Measurements from ENCODE around the gene TCL1B. TPM values are rescaled to one million over a fixed set of nuclear protein-coding genes. Genes with fewer than 3 reads are reported as not detected.
A peak's percentile ranks its signal among the peaks of the same experiment; 100 is the strongest.

Gene TCL1B
- total RNA-seq, 1 donor from 2014 or later = not detected

DNA sequence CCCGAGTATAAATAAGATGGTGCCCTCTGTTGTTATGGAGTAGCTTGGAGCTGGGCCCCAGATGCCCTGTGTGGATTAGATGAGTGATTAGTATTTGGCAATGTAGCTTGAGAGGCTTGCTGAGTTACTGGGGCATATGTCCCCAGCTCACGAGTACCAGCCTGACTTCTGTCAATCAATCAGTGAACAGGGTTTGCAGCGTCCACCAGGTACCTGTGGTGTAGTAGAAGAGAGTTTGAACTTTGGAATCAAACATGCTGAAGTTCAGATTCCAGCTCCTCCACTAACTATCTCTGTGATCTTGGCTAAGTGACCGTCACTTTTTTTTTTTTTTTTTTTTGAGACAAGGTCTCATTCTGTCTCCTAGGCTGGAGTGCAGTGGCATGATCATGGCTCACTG is 11.6 kb upstream of the TCL1B start:
- TF ChIP-seq, protein P1, sequence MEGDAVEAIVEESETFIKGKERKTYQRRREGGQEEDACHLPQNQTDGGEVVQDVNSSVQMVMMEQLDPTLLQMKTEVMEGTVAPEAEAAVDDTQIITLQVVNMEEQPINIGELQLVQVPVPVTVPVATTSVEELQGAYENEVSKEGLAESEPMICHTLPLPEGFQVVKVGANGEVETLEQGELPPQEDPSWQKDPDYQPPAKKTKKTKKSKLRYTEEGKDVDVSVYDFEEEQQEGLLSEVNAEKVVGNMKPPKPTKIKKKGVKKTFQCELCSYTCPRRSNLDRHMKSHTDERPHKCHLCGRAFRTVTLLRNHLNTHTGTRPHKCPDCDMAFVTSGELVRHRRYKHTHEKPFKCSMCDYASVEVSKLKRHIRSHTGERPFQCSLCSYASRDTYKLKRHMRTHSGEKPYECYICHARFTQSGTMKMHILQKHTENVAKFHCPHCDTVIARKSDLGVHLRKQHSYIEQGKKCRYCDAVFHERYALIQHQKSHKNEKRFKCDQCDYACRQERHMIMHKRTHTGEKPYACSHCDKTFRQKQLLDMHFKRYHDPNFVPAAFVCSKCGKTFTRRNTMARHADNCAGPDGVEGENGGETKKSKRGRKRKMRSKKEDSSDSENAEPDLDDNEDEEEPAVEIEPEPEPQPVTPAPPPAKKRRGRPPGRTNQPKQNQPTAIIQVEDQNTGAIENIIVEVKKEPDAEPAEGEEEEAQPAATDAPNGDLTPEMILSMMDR (IDR thresholded peaks at IDR 0.05; ENCODE audit: insufficient read depth, low read length, severe bottlenecking) = no peak
- Histone ChIP-seq H3K4me3 (ENCODE audit: low read depth, low read length) (no peak overlapping the region), H3K36me3 (ENCODE audit: control insufficient read depth, insufficient read depth, low read length) (no peaks in the 10 kb centered on the region), H3K27me3 (ENCODE audit: control insufficient read depth, insufficient read depth, low read length) (no peaks in the 10 kb centered on the region)
- no peak for FAIRE-seq
- no peak for DNase-seq (ENCODE audit: low read depth)

DNA sequence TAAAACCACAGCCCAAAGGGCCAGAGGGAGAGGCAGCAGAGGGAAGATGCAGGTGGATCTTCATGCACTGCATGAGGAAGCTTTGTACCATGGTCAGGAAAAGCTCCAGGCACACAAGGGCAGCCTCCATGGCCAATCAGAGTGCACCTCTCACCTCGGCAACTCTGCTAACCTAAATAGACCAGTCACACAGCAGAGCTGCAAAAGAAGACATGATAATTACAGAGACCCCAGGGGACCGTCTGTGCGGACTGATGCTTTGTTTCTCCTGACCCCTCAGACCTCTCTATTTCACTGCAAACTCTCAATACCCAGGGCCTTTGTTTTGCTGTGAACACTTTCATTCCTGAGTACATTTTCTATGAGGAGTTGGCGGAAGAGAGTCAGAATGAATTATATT is 10.7 kb upstream of the TCL1B start:
- no peak for DNase-seq (ENCODE audit: low read depth)
- Histone ChIP-seq H3K4me3 (ENCODE audit: low read depth, low read length) (no peak overlapping the region), H3K36me3 (ENCODE audit: control insufficient read depth, insufficient read depth, low read length) (no peaks in the 10 kb centered on the region), H3K27me3 (ENCODE audit: control insufficient read depth, insufficient read depth, low read length) (no peaks in the 10 kb centered on the region)
- TF ChIP-seq, protein P1 (IDR thresholded peaks at IDR 0.05; ENCODE audit: insufficient read depth, low read length, severe bottlenecking) = no peak
- FAIRE-seq = no peak

DNA sequence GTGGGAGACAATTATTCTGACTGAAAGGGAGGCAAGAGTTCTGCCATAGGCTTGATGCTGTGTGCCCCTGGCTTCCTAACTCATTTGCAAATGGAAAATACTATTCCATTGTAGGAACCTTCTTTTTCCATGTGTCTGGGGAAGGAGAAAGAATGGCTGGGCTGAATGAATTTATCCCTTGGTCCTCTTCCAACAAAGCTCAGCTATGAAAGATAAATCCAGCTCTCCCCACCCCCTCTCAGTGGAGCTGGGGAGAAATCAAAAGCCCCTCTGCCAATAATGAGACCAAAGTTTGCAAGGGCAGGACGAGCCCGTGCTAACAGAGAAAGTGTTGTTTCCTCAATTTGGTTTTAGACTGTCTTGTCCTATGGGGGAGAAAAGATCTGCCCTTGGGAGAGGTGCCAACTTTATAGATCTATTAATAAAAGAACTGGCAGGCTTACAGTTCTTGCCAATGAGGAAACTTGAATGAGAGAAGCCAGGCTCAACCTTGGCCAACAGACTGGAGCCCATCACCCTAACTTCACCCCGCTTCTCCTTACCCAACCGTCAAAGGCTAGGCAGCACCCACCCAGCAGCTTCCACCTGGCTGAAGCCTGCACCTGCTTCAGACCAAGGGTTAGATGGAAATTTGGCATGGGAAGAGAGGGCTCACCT is 8.9 kb upstream of the TCL1B start:
- H3K4me3 ChIP-seq (ENCODE audit: low read depth, low read length) = no peak overlapping the region
- DNase-seq (ENCODE audit: low read depth) = no peak
- no peaks in the 10 kb centered on the region for H3K36me3 ChIP-seq (ENCODE audit: control insufficient read depth, insufficient read depth, low read length)
- TF ChIP-seq, protein P1 (IDR thresholded peaks at IDR 0.05; ENCODE audit: insufficient read depth, low read length, severe bottlenecking) = no peak
- no peak for FAIRE-seq
- H3K27me3 ChIP-seq (ENCODE audit: control insufficient read depth, insufficient read depth, low read length) = no peaks in the 10 kb centered on the region

DNA sequence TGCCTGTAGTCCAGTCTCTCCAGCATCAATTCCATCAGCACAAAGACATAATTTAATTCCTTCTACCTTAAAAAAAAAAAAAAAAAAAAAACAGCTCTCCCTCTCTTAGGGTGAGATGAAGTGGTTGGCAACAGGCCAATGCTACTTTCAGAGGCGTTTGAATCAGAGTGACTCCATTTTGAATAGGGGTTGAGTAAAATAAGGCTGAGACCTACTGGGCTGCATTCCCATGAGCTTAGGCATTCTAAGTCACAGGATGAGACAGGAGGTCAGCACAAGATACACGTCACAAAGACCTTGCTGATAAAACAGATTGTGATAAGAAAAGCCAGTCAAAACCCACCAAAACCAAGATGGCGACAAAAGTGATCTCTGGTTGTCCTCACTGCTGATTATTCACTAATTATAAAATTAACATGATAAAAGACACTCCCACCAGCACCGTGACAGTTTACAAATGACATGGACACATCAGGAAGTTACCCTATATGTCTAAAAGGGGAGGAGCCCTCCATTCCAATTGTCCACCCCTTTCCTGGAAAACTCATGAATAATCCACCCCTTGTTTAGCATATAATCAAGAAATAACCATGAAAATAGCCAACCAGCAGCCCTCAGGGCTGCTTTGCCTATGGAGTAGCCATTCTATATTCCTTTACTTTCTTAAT is 6.9 kb upstream of the TCL1B start:
- H3K4me3 ChIP-seq (ENCODE audit: low read depth, low read length) = no peak overlapping the region
- FAIRE-seq = no peak
- H3K27me3 ChIP-seq (ENCODE audit: control insufficient read depth, insufficient read depth, low read length) = no peaks in the 10 kb centered on the region
- H3K36me3 ChIP-seq (ENCODE audit: control insufficient read depth, insufficient read depth, low read length) = no peaks in the 10 kb centered on the region
- DNase-seq (ENCODE audit: low read depth) = peak; percentile 3
- TF ChIP-seq, protein P1 (IDR thresholded peaks at IDR 0.05; ENCODE audit: insufficient read depth, low read length, severe bottlenecking) = no peak

DNA sequence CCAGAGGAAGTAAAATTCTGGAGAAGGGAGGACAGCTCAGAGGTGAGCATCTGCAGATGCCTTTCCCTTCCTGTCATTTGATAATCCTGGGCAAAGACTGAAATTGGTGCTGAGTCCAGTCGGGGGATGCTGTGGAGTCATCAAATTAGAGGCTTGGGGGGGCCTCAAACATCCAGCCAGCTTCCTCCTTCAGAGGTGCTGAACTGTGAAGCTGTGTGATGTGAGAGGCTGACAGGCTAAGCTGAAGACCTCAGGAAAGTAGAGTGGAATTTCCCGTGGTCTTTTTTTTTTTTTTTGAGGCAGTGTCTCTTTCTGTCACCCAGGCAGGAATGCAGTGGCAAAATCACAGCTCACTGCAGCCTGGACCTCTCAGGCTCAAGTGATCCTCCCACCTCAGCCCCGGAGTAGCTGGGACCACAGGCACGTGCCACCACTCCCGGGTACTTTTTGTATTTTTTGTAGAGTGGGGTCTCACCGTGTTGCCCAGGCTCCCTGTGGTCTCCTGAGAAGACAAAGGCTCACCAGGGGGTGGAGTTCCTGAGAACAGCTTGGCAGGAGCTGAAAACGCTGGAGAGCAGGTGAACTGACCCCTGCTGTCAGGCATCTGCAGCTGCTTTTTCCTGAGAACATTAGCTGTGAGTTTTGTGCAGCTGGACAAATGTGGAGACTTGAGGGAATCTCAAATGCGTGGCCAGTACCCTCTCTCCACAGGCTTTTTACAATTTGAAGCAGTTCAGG is 6.1 kb upstream of the TCL1B start:
- DNase-seq (ENCODE audit: low read depth) = no peak
- no peak for FAIRE-seq

More for the DNA sequence above, 6.1 kb upstream of the TCL1B start:
- H3K36me3 ChIP-seq (ENCODE audit: control insufficient read depth, insufficient read depth, low read length) = no peaks in the 10 kb centered on the region
- TF ChIP-seq, protein P1 (IDR thresholded peaks at IDR 0.05; ENCODE audit: insufficient read depth, low read length, severe bottlenecking) = no peak
- H3K27me3 ChIP-seq (ENCODE audit: control insufficient read depth, insufficient read depth, low read length) = no peaks in the 10 kb centered on the region
- H3K4me3 ChIP-seq (ENCODE audit: low read depth, low read length) = no peak overlapping the region

All from bronchial epithelial cell (primary cell).